Hepatocyte (in vitro differentiated cells): ENCODE results near the gene PAFAH1B1. TPM values are rescaled to one million over a fixed set of nuclear protein-coding genes. Genes with fewer than 3 reads are reported as not detected.
"Not testable (repeated sequence)": the region's sequence is repeated elsewhere in the genome, so short reads cannot be mapped to it uniquely, and the experiment has no call there.

Source experiments
- DNase-seq: peaks from one replicate; pipeline ENCODE4 v3.0.0-alpha.2; 2016; ENCODE audit warnings: low spot score
- H2AFZ ChIP-seq: fragments of 200-600 bp; sonication (generic); 2 replicates; pipeline ENCODE4 v1.6.0; 2016; ENCODE audit warnings: antibody characterized with exemption, mild to moderate bottlenecking
- H3K27ac ChIP-seq: fragments of 200-600 bp; sonication (generic); 2 replicates; pipeline ENCODE4 v1.5.1; 2016; ENCODE audit warnings: mild to moderate bottlenecking
- H3K27me3 ChIP-seq: fragments of 200-600 bp; sonication (generic); 2 replicates; pipeline ENCODE4 v1.6.1; 2016
- H3K36me3 ChIP-seq: fragments of 200-600 bp; sonication (generic); replicated peaks from 2 replicates; pipeline ENCODE4 v1.5.1; 2016; ENCODE audit warnings: low read depth; ENCODE audit not compliant: insufficient read depth
- H3K4me1 ChIP-seq: fragments of 200-600 bp; sonication (generic); 2 replicates; pipeline ENCODE4 v1.5.1; 2016; ENCODE audit warnings: mild to moderate bottlenecking, moderate library complexity; ENCODE audit not compliant: insufficient read depth
- H3K4me2 ChIP-seq: fragments of 200-600 bp; sonication (generic); 2 replicates; pipeline ENCODE4 v1.6.0; 2016
- H3K4me3 ChIP-seq: fragments of 200-600 bp; sonication (generic); 2 replicates; pipeline ENCODE4 v1.5.1; 2016; ENCODE audit warnings: mild to moderate bottlenecking
- H3K79me2 ChIP-seq: fragments of 200-600 bp; sonication (generic); 2 replicates; pipeline ENCODE4 v1.6.0; 2017; ENCODE audit warnings: mild to moderate bottlenecking
- H3K9me2 ChIP-seq: fragments of 200-600 bp; sonication (generic); replicated peaks from 2 replicates; pipeline ENCODE4 v1.6.0; 2017; ENCODE audit warnings: mild to moderate bottlenecking; ENCODE audit not compliant: insufficient read depth
- H3K9me3 ChIP-seq: fragments of 200-600 bp; sonication (generic); 2 replicates; pipeline ENCODE4 v1.5.1; 2016; ENCODE audit warnings: low read depth, mild to moderate bottlenecking
- H4K20me1 ChIP-seq: fragments of 200-600 bp; sonication (generic); 2 replicates; pipeline ENCODE4 v1.6.0; 2016; ENCODE audit warnings: mild to moderate bottlenecking; ENCODE audit not compliant: insufficient read depth, poor library complexity, severe bottlenecking
- CTCF ChIP-seq: fragments of 200-600 bp; sonication (generic); IDR thresholded peaks from 2 replicates; pipeline ENCODE4 v1.5.1; 2016; ENCODE audit warnings: antibody characterized with exemption, mild to moderate bottlenecking; ENCODE audit not compliant: poor library complexity
- EZH2 ChIP-seq: fragments of 200-600 bp; sonication (generic); IDR thresholded peaks from 2 replicates; pipeline ENCODE4 v1.6.1; 2016; ENCODE audit warnings: antibody characterized with exemption, mild to moderate bottlenecking, borderline replicate concordance
- EZH2phosphoT487 ChIP-seq: fragments of 200-600 bp; sonication (generic); IDR thresholded peaks from one replicate; pipeline ENCODE4 v1.6.1; 2018; ENCODE audit warnings: antibody characterized with exemption, mild to moderate bottlenecking, low read depth, moderate library complexity; ENCODE audit not compliant: unreplicated experiment, severe bottlenecking
- WGBS: methylation state at CpG from one replicate; pipeline ENCODE4 v1.1.6; 2016; ENCODE audit warnings: low lambda C conversion rate; ENCODE audit errors: missing lambda C conversion rate; 5-methylcytosine and 5-hydroxymethylcytosine counted together
- polyA plus RNA-seq: library from polyadenylated mRNA; unstranded; fragments of >200 nt; fragmentation: Nextera tagmentation; extraction: Ambion mirVana; gene quantifications from 2 replicates; pipeline ENCODE4 v1.2.1, GENCODE V29; 2016
- total RNA-seq: library from RNA; depleted of rRNA; stranded (reverse); fragments of >200 nt; gene quantifications from 2 replicates; pipeline ENCODE4 v1.2.3, GENCODE V29; 2014

The PAFAH1B1 gene
- total and polyA plus RNA-seq, 2 experiments from 2014 or later: 37.5 to 91.8 TPM

- 92% methylated on average over 10 of the region's 10 CpGs for WGBS
- Histone ChIP-seq H4K20me1 (peaks cover 98% of the 10 kb centered on the region), H3K4me2 (no peak overlapping the region), H3K4me3 (no peak overlapping the region), H3K27ac (no peak overlapping the region), H3K27me3 (no peaks in the 10 kb centered on the region), H3K9me3 (no peaks in the 10 kb centered on the region), H3K79me2 (peaks cover 100% of the 10 kb centered on the region), H3K9me2 (no peaks in the 10 kb centered on the region), H3K4me1 (peaks cover 6% of the 10 kb centered on the region), H2AFZ (no peak overlapping the region), H3K36me3 (no peaks in the 10 kb centered on the region)
- DNase-seq: no peak
- TF ChIP-seq EZH2: no peak
- TF ChIP-seq CTCF: no peak
- no peak for TF ChIP-seq EZH2phosphoT487
These were observed 30.9 kb downstream of the PAFAH1B1 start for GRCh38 chr17:2624292-2624731.

GRCh38 chr17:2626626-2627219 is 33.3 kb downstream of the PAFAH1B1 start:
- H2AFZ ChIP-seq, H3K9me3 ChIP-seq, H3K27ac ChIP-seq, H3K27me3 ChIP-seq, DNase-seq, H3K9me2 ChIP-seq, H3K4me2 ChIP-seq, H3K4me1 ChIP-seq, H3K36me3 ChIP-seq, H3K4me3 ChIP-seq: not testable (repeated sequence)
- peaks cover 98% of the 10 kb centered on the region for H4K20me1 ChIP-seq
- H3K79me2 ChIP-seq: peaks cover 100% of the 10 kb centered on the region
- 86% methylated on average over 7 of the region's 7 CpGs for WGBS

- not testable (repeated sequence) for H3K4me3 ChIP-seq, H2AFZ ChIP-seq, H3K9me2 ChIP-seq, H3K9me3 ChIP-seq, H3K27me3 ChIP-seq, H3K36me3 ChIP-seq, H3K4me1 ChIP-seq, H3K4me2 ChIP-seq, DNase-seq, H3K27ac ChIP-seq
- Histone ChIP-seq H4K20me1 (peaks cover 100% of the 10 kb centered on the region), H3K79me2 (peaks cover 100% of the 10 kb centered on the region)
- WGBS: 89% methylated on average over 2 of the region's 2 CpGs
These were observed 35.5 kb downstream of the PAFAH1B1 start for GRCh38 chr17:2628922-2629321.

- H3K36me3 ChIP-seq: no peaks in the 10 kb centered on the region
- H3K79me2 ChIP-seq: peaks cover 100% of the 10 kb centered on the region
- H3K9me2 ChIP-seq: no peaks in the 10 kb centered on the region
- TF ChIP-seq CTCF (no peak), EZH2phosphoT487 (no peak), EZH2 (no peak)
- H3K4me2 ChIP-seq: no peak overlapping the region
- H4K20me1 ChIP-seq: peaks cover 100% of the 10 kb centered on the region
- no peak overlapping the region for H3K27ac ChIP-seq
- WGBS: 90% methylated on average over 9 of the region's 9 CpGs
- no peak overlapping the region for H2AFZ ChIP-seq
- no peak for DNase-seq
- H3K9me3 ChIP-seq: no peaks in the 10 kb centered on the region
- no peaks in the 10 kb centered on the region for H3K27me3 ChIP-seq
- H3K4me3 ChIP-seq: no peak overlapping the region
- no peaks in the 10 kb centered on the region for H3K4me1 ChIP-seq
These were observed 37.8 kb downstream of the PAFAH1B1 start for GRCh38 chr17:2631211-2631610.
